IMR-90 (cell line): ENCODE data around the gene AXIN2. TPM values are rescaled to one million over a fixed set of nuclear protein-coding genes. Genes with fewer than 3 reads are reported as not detected.

Source experiments
- ATAC-seq: fragments of 200-7000 bp; cut with Tn5 transposase; 2 replicates; pipeline ENCODE4 v1.9.1; 2020; ENCODE audit warnings: low read depth, mild to moderate bottlenecking, moderate library complexity
- BruUV-seq: library from RNA; stranded (reverse); fragments of 400-500 nt; replicated peaks from 2 replicates; lab custom pipeline; 2021; lab: Mats Ljungman, UMichigan
- CTCF ChIA-PET: fragments of 300-600 bp; formaldehyde crosslinking; extraction: SDS; loops from one replicate; lab custom pipeline; 2021; ENCODE audit warnings: antibody characterized with exemption; lab: Yijun Ruan, JAX
- POLR2A ChIA-PET: fragments of 300-600 bp; sonication (Branson Sonifier 250); formaldehyde crosslinking; loops from one replicate; lab custom pipeline; 2022; ENCODE audit warnings: antibody characterized with exemption; ENCODE audit not compliant: unreplicated experiment; lab: Charles Lee
- DNase-seq: peaks from one replicate; pipeline ENCODE4 v3.0.0; 2013
- H2AFZ ChIP-seq: replicated peaks from 2 replicates; pipeline ENCODE3; 2013; ENCODE audit warnings: low read length, mild to moderate bottlenecking; ENCODE audit not compliant: poor library complexity
- H2AK5ac ChIP-seq: 2 replicates; pipeline ENCODE4 v1.6.1; 2013; ENCODE audit warnings: low read depth, low read length, inconsistent platforms
- H2AK9ac ChIP-seq: replicated peaks from 2 replicates; pipeline ENCODE3; 2013; ENCODE audit warnings: mild to moderate bottlenecking, low read depth, low read length, moderate library complexity; ENCODE audit not compliant: poor library complexity
- H2BK120ac ChIP-seq: 2 replicates; pipeline ENCODE4 v1.6.1; 2013; ENCODE audit warnings: low read depth, low read length, inconsistent platforms
- H2BK15ac ChIP-seq: 3 replicates; pipeline ENCODE4 v1.6.1; 2013; ENCODE audit warnings: low read depth, low read length, inconsistent platforms
- H2BK20ac ChIP-seq: 2 replicates; pipeline ENCODE4 v1.6.1; 2013; ENCODE audit warnings: low read depth, mild to moderate bottlenecking, inconsistent platforms, low read length, moderate library complexity
- H2BK5ac ChIP-seq: 2 replicates; pipeline ENCODE4 v1.6.1; 2013; ENCODE audit warnings: mild to moderate bottlenecking, low read depth, low read length, inconsistent platforms; ENCODE audit not compliant: poor library complexity, severe bottlenecking
- H3K14ac ChIP-seq: replicated peaks from 2 replicates; pipeline ENCODE4 v1.6.1; 2013; ENCODE audit warnings: low read depth, low read length, inconsistent platforms
- H3K18ac ChIP-seq: 2 replicates; pipeline ENCODE4 v1.6.1; 2013; ENCODE audit warnings: low read depth, low read length, control low read depth
- H3K23ac ChIP-seq: 2 replicates; pipeline ENCODE4 v1.6.1; 2013; ENCODE audit warnings: low read depth, low read length, inconsistent platforms
- H3K27ac ChIP-seq: 2 replicates; pipeline ENCODE4 v1.5.1; 2013; ENCODE audit warnings: mild to moderate bottlenecking, control low read depth, low read length; ENCODE audit not compliant: insufficient read depth
- H3K27me3 ChIP-seq: 2 replicates; pipeline ENCODE4 v1.6.1; 2013; ENCODE audit warnings: low read length; ENCODE audit not compliant: control insufficient read depth, insufficient read depth
- H3K36me3 ChIP-seq: 2 replicates; pipeline ENCODE4 v1.6.1; 2013; ENCODE audit warnings: low read length, mixed read lengths; ENCODE audit not compliant: control insufficient read depth, insufficient read depth
- H3K4ac ChIP-seq: 2 replicates; pipeline ENCODE4 v1.6.1; 2013; ENCODE audit warnings: low read depth, low read length, inconsistent platforms
- H3K4me1 ChIP-seq: 2 replicates; pipeline ENCODE4 v1.6.1; 2013; ENCODE audit warnings: low read length, mixed read lengths; ENCODE audit not compliant: control insufficient read depth, insufficient read depth
- H3K4me2 ChIP-seq: 2 replicates; pipeline ENCODE4 v1.6.1; 2013; ENCODE audit warnings: low read depth, mild to moderate bottlenecking, control low read depth, low read length, moderate library complexity
- H3K4me3 ChIP-seq: 2 replicates; pipeline ENCODE4 v1.5.1; 2013; ENCODE audit warnings: low read depth, mild to moderate bottlenecking, control low read depth, low read length, moderate library complexity; ENCODE audit not compliant: insufficient read depth
- H3K56ac ChIP-seq: 2 replicates; pipeline ENCODE4 v1.6.1; 2013; ENCODE audit warnings: low read length, inconsistent platforms; ENCODE audit not compliant: insufficient read depth; ENCODE audit errors: extremely low read depth
- H3K79me1 ChIP-seq, 2 experiments: 2 replicates each; pipeline ENCODE4 v1.6.1; 2013; ENCODE audit warnings: low read length in 2 of 2, inconsistent platforms in 1 of 2, low read depth in 1 of 2
- H3K9ac ChIP-seq: 2 replicates; pipeline ENCODE4 v1.6.1; 2013; ENCODE audit warnings: low read depth, low read length, control low read depth
- H3K9me1 ChIP-seq: 2 replicates; pipeline ENCODE4 v1.6.1; 2013; ENCODE audit warnings: low read length, inconsistent platforms; ENCODE audit not compliant: insufficient read depth
- H3K9me3 ChIP-seq: 2 replicates; pipeline ENCODE4 v1.6.1; 2013; ENCODE audit warnings: low read length; ENCODE audit not compliant: control insufficient read depth, insufficient read depth
- H4K20me1 ChIP-seq: 2 replicates; pipeline ENCODE4 v1.6.1; 2013; ENCODE audit warnings: low read length, inconsistent platforms; ENCODE audit not compliant: insufficient read depth
- H4K5ac ChIP-seq: 2 replicates; pipeline ENCODE4 v1.6.1; 2013; ENCODE audit warnings: mild to moderate bottlenecking, low read depth, low read length, control low read depth
- H4K8ac ChIP-seq, 2 experiments: 2 replicates each; pipeline ENCODE4 v1.6.1; 2013; ENCODE audit warnings: low read depth in 2 of 2, low read length in 2 of 2, control low read depth in 1 of 2, inconsistent platforms in 1 of 2
- H4K91ac ChIP-seq: 2 replicates; pipeline ENCODE4 v1.6.1; 2013; ENCODE audit warnings: low read depth, low read length, inconsistent platforms; ENCODE audit not compliant: insufficient read depth
- CEBPB ChIP-seq: IDR thresholded peaks from 2 replicates; pipeline ENCODE4 v1.6.1; 2012; ENCODE audit warnings: low read depth, low read length, improper control_type of control experiment
- FOS ChIP-seq: fragments of 150-350 bp; IDR thresholded peaks from 2 replicates; pipeline ENCODE4 v1.6.1; 2016; ENCODE audit warnings: low read depth, low read length
- MAFK ChIP-seq: IDR thresholded peaks from 2 replicates; pipeline ENCODE4 v1.6.1; 2012; ENCODE audit warnings: low read depth, low read length, improper control_type of control experiment
- MAZ ChIP-seq: IDR thresholded peaks from 2 replicates; pipeline ENCODE4 v1.6.1; 2012; ENCODE audit warnings: low read depth, mild to moderate bottlenecking, low read length, improper control_type of control experiment, moderate library complexity, borderline replicate concordance
- NFE2L2 ChIP-seq: fragments of 150-350 bp; IDR thresholded peaks from 2 replicates; pipeline ENCODE4 v1.6.1; 2016; ENCODE audit warnings: low read depth, mild to moderate bottlenecking, low read length
- POLR2A ChIP-seq: IDR thresholded peaks from 2 replicates; pipeline ENCODE4 v1.6.1; 2012; ENCODE audit warnings: mild to moderate bottlenecking, low read depth, low read length
- RAD21 ChIP-seq: IDR thresholded peaks from 2 replicates; pipeline ENCODE4 v1.6.1; 2012; ENCODE audit warnings: low read length, improper control_type of control experiment
- RCOR1 ChIP-seq: IDR thresholded peaks from 2 replicates; pipeline ENCODE4 v1.6.1; 2012; ENCODE audit warnings: mild to moderate bottlenecking, low read length, improper control_type of control experiment; ENCODE audit not compliant: insufficient replicate concordance
- RFX5 ChIP-seq: IDR thresholded peaks from 2 replicates; pipeline ENCODE4 v1.8.0; 2012; ENCODE audit warnings: low read depth, mild to moderate bottlenecking, low read length, moderate library complexity
- WGBS, 2 experiments: methylation state at CpG; one replicate each; pipeline versions ENCODE4 v1.1.5 to v1.1.7; 2013; ENCODE audit warnings: missing lambda C conversion rate in 2 of 2; ENCODE audit not compliant: insufficient read length in 1 of 2; ENCODE audit errors: extremely low coverage in 2 of 2; 5-methylcytosine and 5-hydroxymethylcytosine counted together
- dilution Hi-C: fragments of 300-500 bp; cut with HindIII; formaldehyde crosslinking; loops from one replicate; pipeline ENCODE4 v1.14.3; 2018; ENCODE audit warnings: low sequenced_read_pairs; ENCODE audit not compliant: unreplicated experiment
- in situ Hi-C: fragments of 300-500 bp; cut with MboI; formaldehyde crosslinking; loops from 3 replicates; pipeline ENCODE4 v1.14.3; 2019; ENCODE audit warnings: low sequenced_read_pairs, inconsistent platforms, mixed read lengths
- intact Hi-C: fragments of 100-400 bp; cut with micrococcal nuclease; formaldehyde crosslinking; loops from 2 replicates; pipeline ENCODE4 v1.10.0; 2022
- polyA plus RNA-seq, 3 experiments: library from polyadenylated mRNA; depleted of rRNA; stranded (reverse); fragments of >200 nt; gene quantifications; 2 replicates each; pipeline ENCODE4 v1.2.3, GENCODE V29; 2012; ENCODE audit warnings: low replicate concordance in 1 of 3
- total RNA-seq: library from RNA; depleted of rRNA; stranded (reverse); fragments of >200 nt; gene quantifications from 2 replicates; pipeline ENCODE4 v1.2.3, GENCODE V29; 2012
- TF ChIP-seq, protein P1 (sequence below): conservative IDR thresholded peaks from 2 replicates; pipeline ENCODE4 v1.5.1; 2012; ENCODE audit warnings: mild to moderate bottlenecking, low read depth, low read length, improper control_type of control experiment

AXIN2 gene
- total and polyA plus RNA-seq, 2 of the 4 experiments (the other 2 are of a cell fraction): 0.91 to 1.8 TPM

- H3K4me1 ChIP-seq: peaks cover 5% of the 10 kb centered on the region; the same call in 1 of the 2 replicates
- H2BK120ac ChIP-seq: no peak overlapping the region
- H2AK5ac ChIP-seq: no peak overlapping the region
- no peak overlapping the region for H2BK15ac ChIP-seq
- H3K9ac ChIP-seq: no peak overlapping the region
- TF ChIP-seq CEBPB: no peak
- TF ChIP-seq RFX5: no peak
- TF ChIP-seq, protein P1, sequence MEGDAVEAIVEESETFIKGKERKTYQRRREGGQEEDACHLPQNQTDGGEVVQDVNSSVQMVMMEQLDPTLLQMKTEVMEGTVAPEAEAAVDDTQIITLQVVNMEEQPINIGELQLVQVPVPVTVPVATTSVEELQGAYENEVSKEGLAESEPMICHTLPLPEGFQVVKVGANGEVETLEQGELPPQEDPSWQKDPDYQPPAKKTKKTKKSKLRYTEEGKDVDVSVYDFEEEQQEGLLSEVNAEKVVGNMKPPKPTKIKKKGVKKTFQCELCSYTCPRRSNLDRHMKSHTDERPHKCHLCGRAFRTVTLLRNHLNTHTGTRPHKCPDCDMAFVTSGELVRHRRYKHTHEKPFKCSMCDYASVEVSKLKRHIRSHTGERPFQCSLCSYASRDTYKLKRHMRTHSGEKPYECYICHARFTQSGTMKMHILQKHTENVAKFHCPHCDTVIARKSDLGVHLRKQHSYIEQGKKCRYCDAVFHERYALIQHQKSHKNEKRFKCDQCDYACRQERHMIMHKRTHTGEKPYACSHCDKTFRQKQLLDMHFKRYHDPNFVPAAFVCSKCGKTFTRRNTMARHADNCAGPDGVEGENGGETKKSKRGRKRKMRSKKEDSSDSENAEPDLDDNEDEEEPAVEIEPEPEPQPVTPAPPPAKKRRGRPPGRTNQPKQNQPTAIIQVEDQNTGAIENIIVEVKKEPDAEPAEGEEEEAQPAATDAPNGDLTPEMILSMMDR: no peak
- no peak for TF ChIP-seq NFE2L2
- TF ChIP-seq MAZ: no peak
- no peak for TF ChIP-seq RAD21
- TF ChIP-seq POLR2A: no peak
- no peak for TF ChIP-seq FOS
- TF ChIP-seq MAFK: no peak
- TF ChIP-seq RCOR1: no peak
- peaks cover 4% of the 10 kb centered on the region; the same call in 1 of the 2 replicates for H3K9me1 ChIP-seq
- no peak overlapping the region for H2AFZ ChIP-seq
- in situ Hi-C loops (no loop called here), intact Hi-C loops (no loop called here), dilution Hi-C loops (no loop called here)
- H3K4me2 ChIP-seq: no peak overlapping the region
- H3K27me3 ChIP-seq: no peaks in the 10 kb centered on the region
- no peak overlapping the region for H3K14ac ChIP-seq
- POLR2A ChIA-PET: no interaction called here
- peak; percentile 71 for DNase-seq
- H4K5ac ChIP-seq: no peak overlapping the region
- no peak overlapping the region for H3K56ac ChIP-seq
- H3K36me3 ChIP-seq: peaks cover 9% of the 10 kb centered on the region; the same call in 1 of the 2 replicates
- BruUV-seq: no TSS peak
- no peaks in the 10 kb centered on the region for H3K9me3 ChIP-seq
- H3K4ac ChIP-seq: no peak overlapping the region
- 50% methylated on average over 3 of the region's 5 CpGs; no CpG with 5 or more reads in 1 of the 2 experiments for WGBS, 2 experiments
- ATAC-seq: peak; percentile 37; the same call in 1 of the 2 replicates
- H3K18ac ChIP-seq: no peak overlapping the region
- H3K23ac ChIP-seq: no peak overlapping the region
- H4K8ac ChIP-seq: no peak overlapping the region
- no peak overlapping the region for H2BK20ac ChIP-seq
- no peak overlapping the region for H2BK5ac ChIP-seq
- H3K79me1 ChIP-seq: peaks cover 0 to 3% of the 10 kb centered on the region in 2 experiments; a peak in 1 of 4 replicates
- CTCF ChIA-PET: no interaction called here
- no peak overlapping the region for H2AK9ac ChIP-seq
- H3K4me3 ChIP-seq: no peak overlapping the region
- H4K20me1 ChIP-seq: 0 out of 2 replicates have a peak, but pooled peaks cover 7% of the 10 kb centered on the region
- no peak overlapping the region for H3K27ac ChIP-seq
- H4K91ac ChIP-seq: no peak overlapping the region
Observed at GRCh38 chr17:65547253-65547670, 14.2 kb downstream of the AXIN2 start.
